ENCODE measurements around the gene MGRN1.

The MGRN1 gene

GRCh38 chr16:4654964-4655590 lies 30.5 kb downstream of the MGRN1 start:
- no peak for DNase-seq

DNA sequence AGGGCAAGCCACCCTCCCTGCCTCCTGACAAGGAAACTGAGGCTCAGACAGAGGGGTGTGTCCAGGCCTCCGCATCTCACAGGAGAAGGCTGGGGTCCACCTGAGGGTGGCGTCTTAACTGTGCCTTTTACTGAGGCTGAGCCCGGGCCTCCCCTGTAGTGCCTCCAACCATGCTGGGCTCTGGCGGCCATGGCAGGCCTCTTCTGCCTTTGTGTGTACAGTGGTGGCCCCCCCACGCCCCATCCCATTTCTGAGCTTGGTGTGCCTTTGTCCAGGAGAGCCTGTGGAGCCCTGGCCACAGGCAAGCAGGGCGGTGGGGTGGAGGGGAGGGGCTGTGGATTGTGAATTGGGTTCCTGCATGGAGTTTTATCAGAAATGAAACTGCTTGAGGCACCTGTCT lies 31.2 kb downstream of the MGRN1 start:
- DNase-seq: no peak

DNA sequence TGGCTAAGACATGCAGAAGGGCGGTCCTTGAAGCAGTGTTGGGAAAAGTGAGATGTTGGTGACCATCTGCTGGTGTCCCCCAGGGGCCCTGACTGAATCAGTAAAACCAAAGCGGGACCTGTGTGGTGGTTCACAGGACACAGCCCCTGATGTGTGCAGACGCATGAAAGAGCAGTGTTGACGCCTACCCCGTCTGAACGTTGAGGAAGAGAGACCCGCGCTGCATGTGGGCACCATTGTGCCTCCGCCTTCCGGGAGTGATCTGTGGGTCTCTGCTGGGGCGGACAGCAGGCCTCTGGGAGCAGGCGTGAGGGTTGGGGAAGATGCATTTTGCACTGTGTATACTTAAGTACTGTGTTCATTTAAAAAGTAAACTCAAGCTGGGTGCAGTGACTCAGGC lies 31.6 kb downstream of the MGRN1 start:
- DNase-seq: no peak

DNA sequence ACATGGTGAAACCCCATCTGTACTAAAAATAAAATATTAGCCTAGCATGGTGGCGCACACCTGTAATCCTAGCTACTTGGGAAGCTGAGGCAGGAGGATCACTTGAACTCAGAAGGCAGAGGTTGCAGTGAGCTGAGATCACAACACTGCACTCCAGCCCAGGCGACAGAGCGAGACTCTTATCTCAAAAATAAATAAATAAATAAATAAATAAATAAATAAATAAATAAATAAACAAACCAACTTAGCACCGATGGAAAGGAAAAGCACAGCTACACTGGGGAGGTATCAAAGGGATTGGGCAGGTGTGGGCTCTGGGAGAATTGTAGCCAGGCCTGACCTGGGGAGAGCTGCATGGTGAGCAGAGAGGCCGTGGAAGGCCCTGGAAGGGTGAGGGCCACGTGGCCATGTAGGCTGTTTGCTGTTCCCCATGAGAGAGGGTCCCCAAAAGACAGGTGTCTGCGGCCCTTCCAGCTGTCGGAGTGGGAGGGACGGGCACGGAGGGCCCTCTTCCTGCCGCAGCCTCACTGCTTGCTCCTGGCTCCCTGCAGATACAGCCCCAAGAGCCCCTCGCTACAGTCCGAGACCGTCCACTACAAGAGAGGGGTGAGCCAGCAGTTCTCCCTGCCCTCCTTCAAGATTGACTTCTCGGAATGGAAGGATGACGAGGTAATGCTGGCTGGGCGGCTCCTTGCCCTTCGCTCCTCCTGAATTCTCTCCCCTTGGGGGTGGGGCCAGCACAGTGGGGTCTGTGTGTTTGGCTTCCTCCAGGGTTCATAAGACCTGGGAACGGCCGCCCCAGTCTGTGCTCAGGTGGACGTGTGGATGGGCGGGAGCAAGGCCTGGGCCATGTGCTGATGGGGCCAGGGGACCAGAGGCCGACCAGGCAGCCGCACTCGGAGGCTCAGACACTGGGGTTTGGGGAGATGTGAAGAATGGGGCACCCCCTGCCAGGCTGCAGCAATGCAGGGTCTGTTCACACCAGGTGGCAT lies 32.4 kb downstream of the MGRN1 start:
- no peak for DNase-seq

DNA sequence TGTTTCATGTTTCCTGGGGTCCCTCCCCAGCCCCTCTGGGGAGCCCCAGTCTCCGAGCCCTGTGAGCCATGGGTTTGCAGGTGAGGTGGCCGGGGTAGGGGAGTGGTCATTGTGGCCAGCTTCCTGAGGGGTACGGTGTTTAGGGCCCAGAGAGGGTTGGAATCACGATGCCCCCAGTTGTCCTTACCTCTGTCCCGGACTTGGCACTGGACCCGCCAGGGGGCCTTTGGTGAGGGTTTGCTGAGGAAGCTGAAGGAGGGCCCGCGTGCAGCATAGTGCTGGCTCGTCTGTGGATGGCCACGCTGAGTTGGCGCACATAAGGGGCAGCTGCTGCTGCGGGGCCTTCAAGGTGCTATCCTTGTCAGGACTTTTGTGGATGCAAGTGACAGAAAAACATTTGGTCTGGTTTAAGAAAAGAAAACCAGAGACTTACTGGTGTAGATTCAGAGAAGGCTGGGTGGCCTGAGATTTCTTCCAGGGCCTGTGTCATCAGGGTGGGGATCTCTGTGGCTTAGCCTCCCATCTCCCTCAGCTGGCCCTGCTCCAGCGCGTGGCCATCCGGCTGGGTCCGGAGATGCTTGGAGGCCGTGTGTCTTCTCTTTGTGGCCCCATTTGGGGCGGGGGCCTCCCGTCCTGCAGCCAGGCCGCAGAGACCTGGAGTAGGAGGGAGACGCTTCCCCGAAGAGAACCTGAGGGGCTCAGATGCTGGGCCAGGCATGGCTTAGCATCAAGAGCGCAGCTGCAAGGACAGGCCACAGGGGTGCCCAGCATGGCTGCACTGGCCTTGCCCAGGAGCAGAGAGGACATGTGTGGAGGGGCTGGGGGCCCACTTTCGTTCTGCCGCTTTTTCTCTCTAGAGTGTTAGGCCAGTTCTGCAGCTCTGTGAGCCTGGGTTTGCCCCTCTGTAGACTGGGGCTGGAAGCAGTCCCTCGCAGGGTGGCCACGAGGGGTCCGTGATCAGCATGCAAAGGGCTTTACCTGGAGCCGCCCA lies 35.0 kb downstream of the MGRN1 start:
- no peak for DNase-seq

- peak; percentile 80 for DNase-seq
Observed at GRCh38 chr16:4660454-4661007, 35.9 kb downstream of the MGRN1 start.

GRCh38 chr16:4661661-4662060 lies 37.0 kb downstream of the MGRN1 start:
- DNase-seq: no peak

GRCh38 chr16:4663465-4663776 lies 38.8 kb downstream of the MGRN1 start:
- DNase-seq: no peak

DNA sequence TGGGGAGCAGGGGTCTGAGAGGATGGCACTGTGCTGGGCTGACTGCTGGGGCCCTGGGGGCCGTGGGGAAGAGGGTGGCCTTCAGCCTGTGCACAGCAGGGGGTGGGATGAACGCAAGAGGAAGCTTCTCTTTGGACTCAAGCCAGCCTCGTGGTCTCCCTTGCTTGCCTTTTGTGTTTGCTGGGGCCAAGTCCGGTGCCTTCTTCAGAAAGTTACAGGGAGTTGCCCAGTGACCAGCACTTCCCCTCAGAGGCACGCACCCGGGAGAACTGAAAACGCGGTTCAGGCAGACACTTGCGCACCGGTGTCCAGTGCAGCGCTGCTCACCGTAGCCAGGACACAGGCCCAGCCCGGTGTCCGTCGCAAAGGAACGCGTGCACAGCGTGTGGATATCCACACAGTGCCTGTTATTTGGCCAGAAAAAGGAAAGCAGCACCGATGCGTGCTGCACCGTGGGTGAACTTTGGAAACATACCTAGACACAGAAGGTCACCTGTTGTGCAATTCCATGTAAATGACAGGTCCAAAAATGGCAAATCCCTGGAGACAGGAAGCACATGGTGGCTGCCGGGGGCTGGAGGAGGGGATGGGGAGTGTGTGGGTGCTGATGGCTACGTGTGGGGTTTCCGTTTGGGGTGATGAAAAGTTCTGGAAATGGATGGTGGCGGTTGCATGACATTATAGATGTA lies 39.3 kb downstream of the MGRN1 start:
- peak; percentile 16 for DNase-seq

DNA sequence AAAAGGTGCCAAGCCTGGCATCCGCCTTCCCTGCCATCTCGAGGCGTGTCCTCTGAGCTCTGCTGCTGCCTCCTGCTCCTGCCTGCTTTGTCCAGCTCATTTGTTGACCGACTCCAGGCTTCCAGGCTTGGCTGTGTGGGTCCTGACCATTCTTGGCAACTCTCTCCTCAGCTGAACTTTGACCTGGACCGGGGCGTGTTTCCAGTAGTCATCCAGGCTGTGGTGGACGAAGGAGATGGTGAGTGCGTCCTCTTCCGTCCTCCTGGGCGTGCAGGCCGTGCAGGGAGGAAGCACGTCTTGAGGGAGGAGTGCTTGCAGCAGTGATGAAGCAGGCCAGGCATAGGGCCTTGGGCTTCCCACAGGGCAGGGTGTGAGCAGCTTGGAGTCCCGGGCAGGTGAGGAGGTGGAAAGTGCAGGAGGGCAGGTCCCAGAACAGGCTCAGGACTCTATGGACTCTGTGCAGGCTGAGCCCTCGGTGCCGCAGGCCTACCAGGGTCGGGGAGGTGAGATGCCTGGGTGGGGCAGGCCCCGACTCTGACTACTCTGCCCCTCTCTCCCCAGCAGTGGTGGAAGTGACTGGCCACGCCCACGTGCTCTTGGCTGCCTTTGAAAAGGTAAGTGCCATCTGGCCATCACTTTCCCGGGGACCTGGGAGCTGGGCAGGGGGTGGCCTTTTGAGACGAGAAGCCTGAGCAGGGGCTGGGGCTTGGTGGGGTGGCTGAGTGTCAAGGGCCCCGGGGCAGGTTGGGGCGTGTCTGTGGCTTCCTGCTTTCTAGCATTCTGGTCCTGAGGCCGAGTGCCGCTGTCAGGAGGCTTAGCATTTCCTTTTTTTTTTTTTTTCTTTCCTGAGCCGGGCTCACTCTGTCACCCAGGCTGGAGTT lies 40.2 kb downstream of the MGRN1 start:
- peak; percentile 68 for DNase-seq

DNA sequence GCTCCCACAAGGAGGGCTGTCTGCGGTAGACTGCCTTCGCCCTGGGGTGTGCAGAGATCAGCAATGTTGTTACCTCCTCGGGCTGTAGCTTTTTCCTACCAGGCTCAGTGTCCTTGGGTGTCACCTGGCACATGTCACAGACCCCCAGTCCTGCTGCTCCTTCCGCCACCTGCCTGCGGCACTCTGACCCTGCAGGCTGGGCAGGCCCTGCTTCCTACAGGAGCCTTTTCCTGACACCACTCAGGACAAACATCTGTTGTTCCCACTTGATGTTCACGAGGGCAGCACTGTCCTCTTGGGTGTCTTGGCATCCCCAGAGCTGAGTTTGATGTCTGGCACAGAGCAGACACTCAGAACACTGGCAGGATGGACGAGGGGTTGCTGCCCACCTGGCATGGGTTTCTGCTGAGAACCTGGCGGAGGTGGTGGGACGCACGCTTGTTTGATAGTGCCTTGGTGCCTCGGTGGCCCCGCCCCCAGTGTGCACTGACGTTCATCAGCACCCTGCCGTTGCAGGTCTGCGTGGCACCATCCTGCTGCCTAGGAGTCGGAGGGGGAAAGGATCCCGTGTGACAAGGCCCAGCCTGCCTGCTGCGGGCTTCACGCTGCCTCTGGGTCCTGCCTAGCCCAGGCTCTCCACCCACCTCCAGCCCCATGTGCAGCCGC lies 42.0 kb downstream of the MGRN1 start:
- DNase-seq: no peak

DNA sequence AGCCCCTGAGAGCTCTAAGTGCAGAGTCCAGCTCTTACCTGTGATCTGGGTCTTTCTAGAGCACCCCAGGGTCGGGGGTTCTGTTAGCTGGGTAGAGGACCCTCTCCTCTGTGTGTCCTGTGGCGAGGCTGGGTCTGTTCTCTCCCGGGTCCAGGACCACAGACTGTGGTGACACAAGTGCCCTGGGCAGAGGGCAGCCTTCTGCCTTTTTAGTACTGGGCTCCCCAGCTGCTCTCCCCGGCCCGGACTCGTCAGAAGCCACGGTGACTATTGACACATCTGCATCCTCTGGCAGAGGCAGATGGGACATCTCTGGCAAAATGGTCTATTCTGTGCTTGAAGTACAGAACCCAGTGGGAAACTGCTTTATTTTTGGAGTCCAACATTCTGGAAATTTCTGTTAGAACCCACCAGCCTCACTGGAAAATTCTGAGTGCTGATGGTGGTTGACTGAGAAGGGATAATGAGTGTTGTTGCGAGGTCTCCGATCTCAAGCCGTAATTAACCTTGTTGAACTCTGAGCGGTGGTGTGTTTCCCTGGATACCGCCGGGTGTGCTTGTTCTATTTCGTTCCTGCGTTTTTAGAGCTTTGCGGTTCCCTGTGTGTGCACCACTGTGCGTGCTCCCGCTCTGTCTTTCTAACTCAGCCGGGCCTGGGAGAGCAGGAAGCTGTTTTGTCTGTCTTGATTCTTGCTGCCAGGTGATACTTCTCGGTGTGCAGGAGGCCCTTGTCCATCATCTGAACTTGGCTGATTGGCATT lies 42.8 kb downstream of the MGRN1 start:
- no peak for DNase-seq

- no peak for DNase-seq
Observed at GRCh38 chr16:4668313-4668960, 43.8 kb downstream of the MGRN1 start.

DNA sequence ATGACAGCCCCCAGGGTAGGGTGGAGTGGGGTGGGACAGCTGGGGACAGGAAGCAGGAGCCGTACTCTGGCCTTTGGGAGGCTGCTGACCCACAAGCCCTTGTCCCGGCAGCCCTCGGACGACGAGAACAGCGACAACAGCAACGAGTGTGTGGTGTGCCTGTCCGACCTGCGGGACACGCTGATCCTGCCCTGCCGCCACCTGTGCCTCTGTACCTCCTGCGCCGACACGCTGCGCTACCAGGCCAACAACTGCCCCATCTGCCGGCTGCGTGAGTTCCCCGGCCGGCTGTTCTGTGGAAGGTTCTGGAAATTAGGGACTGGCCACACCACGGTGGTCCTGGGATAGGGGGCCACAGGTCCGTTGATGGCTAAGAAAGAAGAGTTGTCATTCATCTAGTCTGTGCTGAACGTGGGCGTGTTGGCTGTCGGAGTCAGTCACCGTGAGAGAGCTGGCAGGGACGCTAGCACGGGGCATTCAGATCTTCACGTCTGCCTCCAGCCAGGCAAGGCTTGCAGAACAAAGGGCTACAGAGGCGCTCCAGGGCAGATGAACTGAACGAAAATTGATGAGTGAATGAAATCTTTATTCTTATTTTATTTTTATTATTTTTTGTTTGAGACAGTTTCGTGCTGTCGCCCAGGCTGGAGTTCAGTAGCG lies 48.9 kb downstream of the MGRN1 start:
- DNase-seq: no peak

GRCh38 chr16:4674926-4675530 lies 50.4 kb downstream of the MGRN1 start:
- no peak for DNase-seq

GRCh38 chr16:4675864-4676786 lies 51.5 kb downstream of the MGRN1 start:
- DNase-seq: peak; percentile 68

DNA sequence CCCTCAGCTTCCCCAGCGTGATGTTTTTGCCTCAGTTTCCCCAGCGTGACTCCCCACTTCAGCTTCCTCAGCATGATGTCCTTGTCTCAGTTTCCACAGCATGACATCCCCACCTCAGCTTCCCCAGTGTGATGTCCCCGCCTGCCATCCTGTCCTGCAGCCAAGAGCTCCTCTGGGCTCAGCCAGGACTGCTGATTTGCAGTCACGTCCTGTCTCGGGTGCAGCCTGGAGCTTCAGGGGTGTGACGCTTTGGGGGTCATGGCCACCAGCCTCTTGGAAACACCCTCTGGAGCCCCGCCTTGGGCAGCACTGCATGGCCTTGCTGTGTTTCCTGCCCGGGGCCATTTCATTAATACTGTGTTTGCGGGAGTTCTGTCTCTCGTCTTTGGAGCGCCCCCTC lies 52.2 kb downstream of the MGRN1 start:
- DNase-seq: no peak

Data from CD4-positive, alpha-beta T cell treated with Interleukin-4 for 4 hours (primary cell).